Stimulated activated CD4-positive, alpha-beta T cell treated with anti-CD3 and anti-CD28 coated beads, TNF-alpha, amount 100 ng/mL, for 4 hours (primary cell): ENCODE results near the gene ZSCAN20.

ENCODE experiments used
- DNase-seq, 3 experiments: peaks; one replicate each; pipeline ENCODE4 v3.0.0-alpha.2; 2020; ENCODE audit warnings: low read depth in 3 of 3

Gene ZSCAN20

DNA sequence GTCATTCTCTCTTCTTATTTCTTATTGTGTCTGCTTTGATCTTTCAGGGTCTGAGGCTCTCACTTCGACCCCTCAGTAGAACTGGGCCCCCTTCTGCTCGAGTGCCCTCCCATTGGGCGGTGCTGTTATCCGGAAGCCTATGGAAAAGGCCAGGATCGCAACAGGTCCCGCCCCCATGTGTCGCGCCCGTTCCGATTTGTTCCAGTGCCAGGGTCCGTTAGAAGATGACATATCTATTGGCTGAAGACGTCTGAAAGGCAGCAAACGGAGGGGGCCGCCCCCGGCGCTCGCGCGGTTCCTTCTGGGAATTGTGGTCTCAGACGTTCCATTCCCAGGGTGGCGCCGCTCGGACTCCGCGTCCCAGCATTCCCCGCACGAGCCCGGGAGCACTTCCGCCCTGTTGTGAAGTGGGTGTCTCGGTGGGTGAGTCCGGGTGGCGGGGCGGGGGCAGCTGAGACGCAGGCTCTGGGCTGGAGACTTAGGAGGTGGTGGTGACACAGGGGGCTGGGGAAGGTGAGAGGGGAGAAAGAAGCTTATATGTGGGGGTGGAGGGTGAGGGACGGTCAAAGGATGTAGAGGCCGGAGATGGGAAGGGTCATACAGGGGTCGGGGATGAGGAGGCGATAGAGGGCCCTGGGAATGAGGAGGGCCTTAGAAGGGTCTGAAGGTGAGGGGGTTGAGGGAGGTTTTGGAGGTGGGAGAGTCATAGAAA is at the start of gene ZSCAN20:
Gene ZSCAN20, plus strand, starts transcription at position 377 of the 712 bp plus-strand sequence. CDS start 6,644 bp downstream, outside the sequence.
- peak; percentile 72 to 74 (median 74) for DNase-seq

DNA sequence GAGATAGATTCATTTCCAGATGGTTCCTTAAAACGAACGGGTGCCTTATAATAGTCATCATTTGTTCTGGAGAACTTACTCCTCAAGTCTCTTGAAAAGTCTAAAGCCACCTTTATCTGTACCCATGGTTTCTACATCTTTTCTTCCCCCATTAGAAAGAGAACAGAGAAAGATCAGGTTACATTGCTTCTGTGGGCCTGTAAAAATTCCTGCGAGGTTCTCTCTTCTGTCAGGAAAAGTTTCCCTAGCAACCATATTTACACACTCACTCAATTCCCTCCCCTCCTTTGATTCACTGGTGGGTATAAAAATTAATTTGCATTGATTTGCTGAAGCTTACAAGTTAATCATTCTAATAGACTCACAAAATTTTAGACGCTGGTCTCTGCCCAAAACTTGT is 48.2 kb upstream of the ZSCAN20 start:
- DNase-seq = no peak

DNA sequence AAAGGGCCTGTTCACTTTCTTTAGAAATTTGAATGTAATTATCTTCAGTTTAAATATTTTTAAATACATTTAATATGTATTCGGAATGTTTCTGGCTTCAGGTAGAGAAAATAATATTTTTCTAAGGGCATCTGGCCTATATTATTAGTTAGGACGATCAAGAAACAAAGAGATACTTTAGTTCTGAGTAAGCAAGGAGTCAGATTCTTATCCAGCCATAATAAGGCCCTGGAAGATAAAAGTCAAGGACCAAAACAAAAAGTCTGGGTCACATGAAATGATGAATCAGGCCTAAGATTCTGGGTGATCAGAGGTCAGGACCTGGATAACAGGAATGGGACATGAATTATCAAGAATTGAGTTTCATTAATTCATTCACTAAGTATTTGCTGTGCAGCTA is 47.8 kb upstream of the ZSCAN20 start:
- no peak for DNase-seq

DNA sequence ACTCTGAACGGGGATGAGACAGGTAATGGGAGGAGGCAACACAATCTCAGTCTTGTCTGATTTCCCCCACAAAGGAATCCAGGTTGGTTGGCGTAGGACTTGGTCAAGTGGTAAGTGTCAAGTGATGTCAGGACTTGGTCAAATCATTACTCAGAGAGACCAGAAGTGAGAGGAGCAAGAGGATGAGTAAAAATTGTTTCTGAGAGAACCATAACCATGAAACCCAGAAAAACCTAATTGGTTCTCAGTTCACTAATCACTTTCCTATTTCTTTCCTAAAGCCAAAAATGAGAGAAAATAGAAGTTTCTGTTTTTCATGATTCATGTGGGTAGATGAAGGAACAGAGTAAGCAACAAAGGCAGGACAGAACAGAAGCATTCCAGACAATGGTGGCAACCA is 46.5 kb upstream of the ZSCAN20 start:
- DNase-seq = no peak

DNA sequence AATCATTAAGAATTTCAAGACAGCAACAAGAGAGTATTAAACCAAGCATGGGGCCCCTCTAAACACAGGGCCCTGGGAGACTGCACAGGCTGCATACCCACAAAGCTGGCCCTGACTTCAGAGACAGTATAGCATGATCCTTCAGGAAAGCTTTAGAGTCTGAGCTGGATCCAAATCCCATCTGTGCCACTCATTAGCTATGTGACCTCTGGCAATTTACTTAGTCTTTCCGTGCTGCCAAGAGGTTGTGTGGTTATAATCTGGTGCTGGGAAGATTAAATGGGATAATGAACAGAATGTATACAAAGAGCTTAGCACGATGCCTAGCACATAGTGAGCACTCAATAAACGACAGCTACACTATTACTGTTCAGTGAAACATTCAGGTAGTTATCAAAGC is 45.5 kb upstream of the ZSCAN20 start:
- DNase-seq = no peak

DNA sequence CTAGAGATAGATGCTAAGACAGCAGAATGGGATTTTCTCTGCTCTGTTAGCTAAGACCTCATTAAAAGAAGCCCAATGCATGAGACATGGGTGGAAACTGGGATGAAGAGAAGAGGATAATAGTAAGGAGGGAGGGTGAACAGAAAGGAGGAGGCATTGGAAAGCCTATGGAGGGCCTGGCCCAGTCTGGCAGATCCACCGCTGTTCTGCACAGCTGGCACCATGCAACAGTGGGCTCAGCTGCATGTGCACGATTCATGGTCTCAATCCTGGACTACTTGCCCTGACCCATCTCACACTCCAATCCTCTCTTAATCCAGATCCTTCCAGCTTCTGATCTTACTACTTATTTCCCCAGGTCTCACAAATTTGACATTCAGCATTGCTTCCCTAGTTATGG is 43.8 kb upstream of the ZSCAN20 start:
- no peak for DNase-seq

DNA sequence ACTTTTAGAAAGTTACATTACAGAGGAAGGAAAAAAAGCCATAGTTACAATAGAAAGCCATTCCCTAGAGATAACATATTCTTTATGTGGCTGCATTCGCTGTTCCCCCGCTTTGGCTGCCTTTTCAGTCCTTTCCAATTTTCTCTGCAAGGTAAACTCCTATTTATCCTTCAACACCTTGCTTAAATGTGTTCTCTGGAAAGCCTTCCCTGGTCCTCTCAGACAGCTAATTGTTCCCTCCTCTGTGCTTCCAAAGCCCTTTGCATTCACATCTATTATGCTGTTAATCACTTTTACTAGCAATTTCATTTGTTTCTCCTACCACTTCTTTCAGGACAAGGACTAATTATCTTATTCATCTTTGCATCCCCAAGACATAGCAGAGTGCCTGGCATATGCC is 43.1 kb upstream of the ZSCAN20 start:
- DNase-seq = no peak

DNA sequence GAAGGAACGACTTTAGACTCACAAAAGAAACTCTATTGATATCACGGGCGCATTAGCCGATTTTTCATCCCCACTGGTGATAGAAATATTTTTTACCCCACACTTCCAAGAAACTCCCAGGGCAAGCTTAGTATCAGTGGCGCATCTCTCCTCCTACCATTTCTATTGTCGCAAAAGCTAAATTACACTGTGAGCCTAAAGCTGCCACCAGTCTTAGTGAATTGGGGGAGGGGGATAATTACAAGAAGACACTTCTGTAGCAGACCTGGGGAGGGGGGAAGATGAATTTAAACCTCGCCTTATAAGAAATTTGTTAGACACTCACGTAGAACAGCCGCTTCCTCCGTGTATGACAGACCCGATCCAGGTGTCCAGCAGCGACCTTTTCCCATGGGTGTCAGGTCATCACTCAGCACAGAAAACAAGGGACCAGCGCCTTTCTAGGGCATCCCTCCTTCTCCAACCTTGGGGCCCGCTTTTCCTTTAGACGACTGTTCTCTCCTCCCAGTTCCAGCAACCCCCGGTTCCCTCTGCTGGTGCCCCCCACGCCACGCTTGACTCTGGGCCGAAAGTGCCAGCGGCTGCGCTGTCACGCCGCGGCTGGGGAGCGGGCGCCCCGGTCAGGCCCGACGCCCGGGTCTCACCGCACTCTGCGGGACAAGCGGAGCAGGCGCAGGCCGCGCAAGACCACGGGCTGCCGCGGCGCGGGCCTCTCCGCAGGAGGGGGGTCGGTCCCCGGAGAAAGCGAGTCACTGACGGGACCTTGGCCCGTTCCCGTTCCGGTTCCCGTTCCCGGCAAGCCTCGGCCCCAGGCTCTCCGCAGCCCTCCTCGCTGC is 42.4 kb upstream of the ZSCAN20 start:
- DNase-seq = peak in 2 of 3 experiments; percentile 9

DNA sequence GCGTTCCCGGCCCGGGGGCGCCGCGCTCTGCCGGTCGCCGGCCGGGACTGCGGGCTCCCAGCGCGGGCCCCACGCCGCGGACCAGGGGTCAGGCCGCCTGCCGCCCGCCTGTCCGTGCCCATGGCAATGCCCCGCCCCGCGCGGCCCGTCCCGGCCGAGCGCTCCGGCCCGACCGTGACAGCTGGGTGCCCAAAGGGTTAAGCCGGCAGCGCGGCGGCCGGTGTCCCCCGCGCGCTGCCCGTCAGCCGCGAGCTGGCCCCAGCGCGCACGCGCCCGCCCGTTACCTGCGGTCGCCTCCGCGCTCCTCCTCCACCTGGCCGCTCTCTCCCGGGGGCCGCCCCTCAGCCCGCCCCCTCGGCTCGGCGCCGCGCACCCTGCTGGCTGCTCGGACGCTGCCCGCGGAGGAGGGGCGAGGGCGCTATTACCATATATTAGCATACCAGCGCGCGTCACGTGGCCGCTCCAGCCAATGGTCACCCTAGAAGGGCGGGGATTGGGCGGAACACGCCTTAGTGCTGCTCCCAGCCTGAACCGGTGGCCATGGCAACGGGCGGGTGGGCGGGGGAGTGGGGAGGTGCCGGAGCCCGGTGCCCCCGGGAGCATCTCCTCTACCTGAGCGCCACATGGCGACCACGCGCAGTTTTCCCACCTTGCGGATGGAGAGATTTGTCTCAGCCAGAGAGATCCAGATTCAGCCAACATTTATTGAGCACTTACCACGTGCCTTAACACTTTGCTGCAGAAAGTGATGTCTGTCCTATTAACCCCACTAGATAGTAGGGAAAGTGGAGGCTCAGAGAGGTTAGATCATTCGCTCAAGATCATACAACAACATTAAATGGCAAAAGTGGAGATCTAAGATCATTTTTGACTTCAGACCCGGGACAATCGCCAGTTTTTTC is 41.5 kb upstream of the ZSCAN20 start, which contains the start of gene PHC2:
Gene PHC2, minus strand, starts transcription at position 404 of the 902 bp plus-strand sequence. CDS start 55,556 bp downstream, outside the sequence.
- peak; percentile 79 to 92 (median 88) for DNase-seq

DNA sequence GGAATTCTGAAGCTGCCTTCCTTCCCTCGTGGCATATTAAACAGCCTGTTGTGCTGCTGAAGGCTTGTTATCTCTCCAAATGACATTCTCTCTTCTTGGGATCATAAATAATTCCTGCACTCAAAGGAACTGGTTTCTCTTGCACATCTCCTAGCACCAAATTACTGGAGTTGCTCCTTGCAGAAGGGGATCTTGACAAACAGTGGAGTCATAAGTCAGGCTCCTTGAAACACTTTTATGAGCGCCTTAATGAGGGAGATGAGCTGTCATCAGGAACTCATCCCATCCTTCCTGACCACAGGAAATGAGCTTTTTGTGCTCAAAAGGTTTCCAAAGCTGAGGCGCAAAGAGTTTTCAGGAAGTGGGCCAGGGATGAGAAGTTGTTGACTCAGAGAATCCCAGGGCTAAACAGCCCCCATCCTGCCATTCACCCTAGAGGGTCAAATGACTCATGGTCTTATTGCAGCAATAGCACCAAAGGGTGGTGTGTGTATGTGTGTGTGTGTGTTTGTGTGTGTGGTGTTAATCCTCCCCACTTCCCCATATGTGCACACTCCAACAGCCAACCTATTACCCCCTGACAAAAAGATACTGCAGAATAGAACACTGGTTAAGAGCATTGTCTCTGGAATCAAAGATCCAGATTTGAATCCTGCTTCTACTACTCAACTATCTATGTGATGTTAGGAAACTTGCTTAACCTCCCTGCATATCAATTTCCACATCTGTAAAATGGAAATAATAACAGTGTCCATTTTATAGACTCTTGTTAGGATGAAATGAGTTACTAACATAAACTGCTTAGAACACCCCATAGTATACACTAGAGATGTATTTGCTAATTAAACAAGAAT is 38.7 kb upstream of the ZSCAN20 start:
- DNase-seq = no peak

DNA sequence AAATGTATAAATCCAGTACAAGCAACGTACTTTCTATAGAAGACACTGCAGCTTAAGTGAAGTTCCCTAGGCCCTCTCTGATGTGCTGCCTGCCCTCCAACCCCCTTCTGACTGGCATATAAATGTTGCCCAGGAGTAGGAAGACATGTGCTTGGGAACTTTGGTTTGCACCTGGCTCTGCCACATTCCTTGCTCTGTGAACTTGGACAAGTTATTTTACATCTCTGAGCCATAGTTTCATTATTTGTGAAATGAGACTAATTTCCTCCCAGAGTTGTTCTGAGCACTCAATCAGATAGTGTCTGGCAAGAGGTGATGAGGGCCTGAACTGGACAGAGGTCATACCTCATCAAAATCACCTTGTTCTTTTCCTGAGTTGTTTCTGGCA is 38.1 kb upstream of the ZSCAN20 start:
- no peak for DNase-seq

DNA sequence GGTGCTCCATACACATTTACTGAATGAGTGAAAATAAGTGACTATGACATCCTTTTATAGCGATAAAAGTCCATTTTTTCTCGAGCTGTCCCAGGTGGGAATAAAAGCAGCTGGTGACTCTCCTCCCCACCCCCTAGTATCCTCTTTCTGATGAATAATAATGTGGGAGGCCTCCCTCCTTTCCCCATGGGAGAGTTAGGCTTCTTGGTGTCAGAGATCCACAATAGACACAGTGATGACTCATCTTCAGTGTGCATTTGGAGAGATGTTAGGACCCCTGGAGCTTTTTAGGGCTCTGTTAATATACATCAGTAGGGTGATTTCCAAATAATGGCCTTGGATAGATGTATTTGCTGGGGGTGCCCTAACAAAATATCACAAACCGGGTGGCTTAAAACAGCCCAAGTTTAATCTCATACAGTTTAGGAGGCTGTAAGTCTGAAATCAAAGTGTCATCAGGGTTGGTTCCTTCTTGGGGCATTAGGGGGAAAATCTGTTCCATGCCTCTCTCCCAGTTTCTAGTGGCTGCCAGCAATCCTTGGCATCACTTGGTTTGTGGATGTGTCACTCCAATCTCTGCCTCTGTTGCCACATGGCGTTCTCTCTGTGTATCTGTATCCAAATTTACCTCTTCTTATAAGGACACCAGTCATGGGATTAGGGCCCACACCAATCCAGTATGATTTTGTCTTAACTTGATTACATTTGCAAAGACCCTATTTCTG is 37.2 kb upstream of the ZSCAN20 start:
- DNase-seq = no peak

DNA sequence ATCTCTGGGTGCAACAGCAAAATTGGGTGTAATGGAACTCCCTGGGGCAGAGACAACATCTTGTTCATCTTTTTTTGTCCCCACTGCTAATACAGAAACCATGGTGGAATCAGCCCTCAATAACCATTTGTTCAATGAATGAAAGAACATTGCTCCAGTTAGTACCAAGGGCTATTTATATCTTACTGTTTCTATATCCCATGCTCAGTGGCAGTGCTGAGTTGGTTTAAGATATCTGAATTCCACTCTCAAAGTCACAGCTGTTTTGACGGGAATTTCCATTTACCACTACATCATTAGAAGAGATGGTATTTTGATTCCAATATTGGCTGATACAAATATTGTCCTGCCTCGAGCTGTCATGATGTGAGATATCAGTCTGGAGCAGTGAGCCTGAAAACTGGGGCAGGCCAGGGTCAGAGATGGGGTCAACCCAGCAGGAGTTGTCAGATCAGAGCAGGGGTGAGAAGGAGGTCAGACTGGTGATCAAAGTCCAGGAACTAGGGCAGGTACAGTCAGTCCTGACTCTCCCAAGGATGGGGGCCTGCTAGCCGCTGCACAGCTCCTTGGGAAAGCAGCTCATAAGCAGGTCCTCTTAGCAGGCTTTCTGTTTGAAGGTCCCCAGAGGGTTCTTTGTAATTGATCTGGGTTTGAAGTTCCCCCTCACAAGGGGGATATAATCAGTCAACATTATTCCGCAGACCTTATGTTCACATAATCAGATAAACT is 35.7 kb upstream of the ZSCAN20 start:
- DNase-seq = no peak

DNA sequence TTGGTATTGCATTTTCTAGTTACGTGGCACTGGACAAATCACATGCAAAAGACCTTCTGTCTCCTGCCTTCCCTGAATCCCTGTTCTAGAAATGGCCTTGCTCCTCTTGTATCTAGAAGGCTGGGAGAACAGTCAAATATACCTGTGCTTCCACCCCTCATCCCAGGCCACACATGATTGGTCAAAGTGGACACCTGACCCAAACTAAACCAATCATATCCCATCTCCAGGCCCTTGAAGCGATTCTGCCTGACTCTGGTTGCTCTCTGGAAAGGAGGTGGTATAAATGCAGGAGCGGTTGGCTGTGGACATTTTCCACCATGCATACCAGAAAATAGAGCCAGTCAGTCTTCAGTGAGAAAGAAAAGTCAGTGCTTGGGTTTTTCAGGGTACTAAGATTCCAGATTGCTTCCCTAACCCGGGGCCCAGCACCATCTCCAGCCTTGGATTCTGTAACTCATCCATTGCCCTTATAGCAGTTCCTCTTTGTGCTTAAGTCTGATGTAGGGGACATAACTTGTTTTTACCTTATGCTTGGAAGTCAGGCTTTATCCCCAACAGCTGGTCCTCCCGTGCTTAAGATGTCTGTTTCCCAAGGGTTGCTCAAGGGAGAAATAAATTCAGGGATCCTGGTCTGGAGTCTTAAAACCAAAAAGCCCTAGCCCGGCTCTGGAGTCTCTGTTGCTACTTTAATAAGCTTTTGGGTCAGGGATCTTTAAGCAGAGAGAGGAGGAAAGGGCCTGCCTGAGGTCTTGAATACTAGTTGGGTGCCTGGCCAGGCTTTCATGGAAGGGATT is 33.9 kb upstream of the ZSCAN20 start:
- no peak for DNase-seq

DNA sequence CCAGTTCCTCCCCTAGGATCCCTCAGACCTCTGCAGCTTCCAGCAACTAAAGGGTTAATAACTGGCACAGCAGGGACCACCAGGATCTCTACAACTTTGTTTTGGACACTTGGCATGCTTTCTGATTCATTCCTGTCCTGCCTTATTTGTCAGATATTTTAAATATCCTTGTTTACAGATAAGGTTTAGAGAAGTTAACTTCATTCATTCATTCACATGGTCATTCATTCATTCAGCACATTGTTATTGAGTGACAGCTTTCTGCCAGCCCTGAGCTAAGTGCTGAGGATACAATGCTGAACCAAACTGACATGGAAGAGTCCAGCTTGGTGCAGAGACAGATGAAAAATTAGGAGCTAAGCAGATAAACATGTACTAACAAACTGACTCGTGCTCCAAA is 32.8 kb upstream of the ZSCAN20 start:
- no peak for DNase-seq

DNA sequence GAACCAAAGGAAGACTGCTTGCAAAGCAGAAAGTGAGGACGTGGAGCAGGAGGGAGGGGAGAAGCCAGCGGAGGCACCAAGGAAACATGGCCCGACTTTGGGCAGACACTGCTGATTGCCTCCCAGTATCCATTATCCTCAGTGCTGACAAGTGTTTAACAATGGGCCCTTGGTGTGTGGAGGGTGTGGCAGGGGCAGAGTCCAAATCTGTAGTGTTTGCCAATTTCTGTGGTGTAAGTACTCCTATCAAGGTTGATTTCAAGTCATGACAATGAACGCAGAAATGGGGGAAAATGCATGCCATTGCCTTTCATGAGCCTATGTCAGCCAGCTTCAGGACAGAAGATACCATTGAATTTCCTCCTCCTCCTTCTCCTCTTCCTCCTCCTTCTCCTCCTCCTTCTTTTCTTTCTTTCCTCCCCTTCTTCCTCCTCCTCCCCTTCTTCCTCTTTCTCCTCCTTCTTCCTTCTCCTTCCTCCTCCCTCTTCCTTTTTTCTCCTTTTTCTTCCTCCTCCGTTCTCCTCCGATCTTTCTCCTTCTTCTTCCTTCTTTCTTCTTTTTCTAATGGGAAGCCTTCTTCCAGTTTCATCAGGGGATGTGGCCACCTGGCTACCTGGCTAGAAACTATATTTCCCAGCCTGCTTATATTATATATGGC is 31.2 kb upstream of the ZSCAN20 start:
- no peak for DNase-seq

DNA sequence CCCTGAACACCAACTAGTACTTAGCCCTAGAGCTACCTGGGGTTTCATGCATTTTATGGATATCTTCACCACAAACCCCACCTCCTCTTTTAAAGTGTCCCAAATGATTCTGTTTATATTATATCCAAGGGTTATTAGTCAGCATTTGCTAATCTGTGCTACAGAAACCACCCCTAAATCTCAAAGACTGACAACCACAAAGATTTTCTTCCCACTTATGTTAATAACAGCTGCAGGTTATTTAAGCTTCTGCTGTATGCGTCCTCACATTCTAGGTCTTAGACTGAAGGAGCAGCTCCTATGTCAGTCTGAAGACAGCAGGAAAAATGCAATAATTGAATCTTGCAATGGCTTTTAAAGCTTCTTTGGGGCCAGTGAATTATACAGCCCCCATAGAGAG is 30.3 kb upstream of the ZSCAN20 start:
- DNase-seq = no peak

DNA sequence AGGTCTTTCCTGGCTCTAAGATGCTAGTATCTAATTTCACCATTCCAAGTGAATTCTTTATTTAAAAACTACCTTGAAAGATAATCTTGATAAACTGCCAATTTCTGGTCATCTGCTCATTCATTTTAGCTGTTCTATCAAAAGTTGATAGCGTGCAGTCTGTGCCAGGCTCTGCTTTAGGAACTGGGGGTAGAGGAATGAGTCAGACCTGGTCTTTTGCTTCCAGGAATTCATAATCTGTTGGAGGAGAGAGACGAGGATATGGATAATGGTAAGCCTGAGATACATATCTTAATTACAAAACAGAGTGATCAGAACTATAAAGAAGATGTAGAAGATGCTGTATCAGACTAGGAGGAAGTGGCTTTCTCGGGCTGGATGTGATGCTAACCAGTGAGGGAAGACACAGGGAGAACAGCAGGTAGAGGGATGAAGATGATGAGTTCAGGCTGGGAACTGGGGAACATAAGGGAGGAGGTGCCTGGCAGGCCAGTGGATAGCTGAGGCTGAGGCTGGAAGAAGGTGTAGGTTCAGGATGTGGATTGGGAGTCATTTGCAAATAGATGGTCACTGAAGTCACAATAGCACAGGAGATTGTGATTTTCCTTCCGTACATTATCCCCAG is 29.3 kb upstream of the ZSCAN20 start:
- no peak for DNase-seq
